GM06990 (cell line): ENCODE results near the gene SPTBN1.

Source experiments
- DNase-seq: peaks from one replicate; pipeline ENCODE4 v3.0.0-alpha.2; 2011; ENCODE audit not compliant: insufficient read length; ENCODE audit errors: extremely low read depth
- H3K27me3 ChIP-seq: replicated peaks from 2 replicates; pipeline ENCODE4 v1.6.0; 2011; ENCODE audit warnings: low read length; ENCODE audit not compliant: control insufficient read depth, insufficient read depth
- H3K36me3 ChIP-seq: 2 replicates; pipeline ENCODE4 v1.5.1; 2011; ENCODE audit warnings: low read length; ENCODE audit not compliant: control insufficient read depth, insufficient read depth
- H3K4me3 ChIP-seq: replicated peaks from 2 replicates; pipeline ENCODE4 v1.5.1; 2011; ENCODE audit warnings: low read depth, mild to moderate bottlenecking, control low read depth, low read length
- CTCF ChIP-seq: IDR thresholded peaks from 2 replicates; pipeline ENCODE4 v1.5.1; 2011; ENCODE audit warnings: low read length, control low read depth, mild to moderate bottlenecking, inconsistent platforms; ENCODE audit not compliant: insufficient read depth, poor library complexity, severe bottlenecking

The SPTBN1 gene

GRCh38 chr2:54638774-54639187 is 182.7 kb downstream of the SPTBN1 start:
- no peak for TF ChIP-seq CTCF
- H3K27me3 ChIP-seq, result no peaks in the 10 kb centered on the region
- peaks cover 28% of the 10 kb centered on the region for H3K36me3 ChIP-seq
- DNase-seq, result no peak
- no peak overlapping the region for H3K4me3 ChIP-seq

- TF ChIP-seq CTCF, result no peak
- H3K36me3 ChIP-seq, result peaks cover 33% of the 10 kb centered on the region
- H3K27me3 ChIP-seq, result no peaks in the 10 kb centered on the region
- no peak for DNase-seq
- H3K4me3 ChIP-seq, result no peak overlapping the region
Observed at GRCh38 chr2:54639609-54640008, 183.5 kb downstream of the SPTBN1 start.

GRCh38 chr2:54640834-54641540 is 184.9 kb downstream of the SPTBN1 start:
- no peaks in the 10 kb centered on the region for H3K27me3 ChIP-seq
- no peak for TF ChIP-seq CTCF
- H3K36me3 ChIP-seq, result peaks cover 44% of the 10 kb centered on the region
- no peak overlapping the region for H3K4me3 ChIP-seq
- no peak for DNase-seq

- TF ChIP-seq CTCF, result no peak
- Histone ChIP-seq H3K36me3 (peaks cover 47% of the 10 kb centered on the region), H3K4me3 (no peak overlapping the region), H3K27me3 (no peaks in the 10 kb centered on the region)
- no peak for DNase-seq
Observed at GRCh38 chr2:54641988-54642387, 185.9 kb downstream of the SPTBN1 start.

- Histone ChIP-seq H3K4me3 (no peak overlapping the region), H3K27me3 (no peaks in the 10 kb centered on the region), H3K36me3 (peaks cover 51% of the 10 kb centered on the region)
- no peak for TF ChIP-seq CTCF
- DNase-seq, result no peak
Observed at GRCh38 chr2:54642677-54643430, 186.7 kb downstream of the SPTBN1 start.
